HEK293 (cell line): Measurements from ENCODE around the gene GHRH.

ENCODE experiments used
- ZNF114 ChIP-seq: fragments of 450-650 bp; formaldehyde crosslinking; IDR thresholded peaks from 2 replicates; pipeline ENCODE4 v1.5.0; 2017; ENCODE audit warnings: missing biosample characterization, missing genetic modification characterization
- ZNF24 ChIP-seq: fragments of 450-650 bp; formaldehyde crosslinking; IDR thresholded peaks from 2 replicates; pipeline ENCODE4 v1.5.1; 2016; ENCODE audit warnings: missing biosample characterization, missing genetic modification characterization
- ZNF548 ChIP-seq: fragments of 450-650 bp; formaldehyde crosslinking; IDR thresholded peaks from 2 replicates; pipeline ENCODE4 v1.5.1; 2016; ENCODE audit warnings: missing biosample characterization, missing genetic modification characterization
- ZNF843 ChIP-seq: fragments of 450-650 bp; formaldehyde crosslinking; IDR thresholded peaks from 2 replicates; pipeline ENCODE4 v1.5.1; 2016; ENCODE audit warnings: missing biosample characterization, missing genetic modification characterization
- ZSCAN30 ChIP-seq: fragments of 450-650 bp; IDR thresholded peaks from 2 replicates; pipeline ENCODE4 v1.5.1; 2018; ENCODE audit warnings: missing biosample characterization, mild to moderate bottlenecking, missing genetic modification characterization, moderate library complexity
- TF ChIP-seq, protein P1 (sequence below): fragments of 450-650 bp; formaldehyde crosslinking; IDR thresholded peaks from 2 replicates; pipeline ENCODE4 v1.5.1; 2016; ENCODE audit warnings: missing biosample characterization, missing genetic modification characterization

DNA sequence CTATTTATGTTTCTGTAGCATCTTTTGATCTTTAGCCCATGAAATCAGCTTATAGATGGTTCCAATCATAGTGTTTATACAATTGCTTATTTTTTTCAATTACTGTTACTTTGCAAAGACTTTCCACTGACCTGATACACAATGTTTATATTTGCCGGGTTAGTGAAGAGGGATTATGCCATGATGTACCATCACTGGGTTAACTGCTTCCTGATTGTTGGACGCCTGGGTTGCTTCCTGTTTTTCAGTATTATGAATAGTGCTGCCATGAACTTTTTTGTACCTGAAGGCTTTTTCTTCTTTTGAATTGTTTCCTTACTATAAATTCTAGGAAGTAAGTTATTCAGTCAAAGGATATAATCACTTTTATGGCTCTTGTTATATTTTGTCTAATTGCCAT is 34.8 kb upstream of the GHRH start:
- TF ChIP-seq ZNF548 (tag by site-specific recombination): no peak
- TF ChIP-seq, protein P1, sequence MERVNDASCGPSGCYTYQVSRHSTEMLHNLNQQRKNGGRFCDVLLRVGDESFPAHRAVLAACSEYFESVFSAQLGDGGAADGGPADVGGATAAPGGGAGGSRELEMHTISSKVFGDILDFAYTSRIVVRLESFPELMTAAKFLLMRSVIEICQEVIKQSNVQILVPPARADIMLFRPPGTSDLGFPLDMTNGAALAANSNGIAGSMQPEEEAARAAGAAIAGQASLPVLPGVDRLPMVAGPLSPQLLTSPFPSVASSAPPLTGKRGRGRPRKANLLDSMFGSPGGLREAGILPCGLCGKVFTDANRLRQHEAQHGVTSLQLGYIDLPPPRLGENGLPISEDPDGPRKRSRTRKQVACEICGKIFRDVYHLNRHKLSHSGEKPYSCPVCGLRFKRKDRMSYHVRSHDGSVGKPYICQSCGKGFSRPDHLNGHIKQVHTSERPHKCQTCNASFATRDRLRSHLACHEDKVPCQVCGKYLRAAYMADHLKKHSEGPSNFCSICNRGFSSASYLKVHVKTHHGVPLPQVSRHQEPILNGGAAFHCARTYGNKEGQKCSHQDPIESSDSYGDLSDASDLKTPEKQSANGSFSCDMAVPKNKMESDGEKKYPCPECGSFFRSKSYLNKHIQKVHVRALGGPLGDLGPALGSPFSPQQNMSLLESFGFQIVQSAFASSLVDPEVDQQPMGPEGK (tag by site-specific recombination): no peak
- TF ChIP-seq ZNF24: no peak
- TF ChIP-seq ZSCAN30: no peak
- TF ChIP-seq ZNF114: no peak
- TF ChIP-seq ZNF843 (tag by site-specific recombination): no peak
